Activated CD4-positive, CD25-positive, alpha-beta regulatory T cell treated with anti-CD3 and anti-CD28 coated beads, Interleukin-2, amount 50 U/mL, for 16 hours (primary cell): Measurements from ENCODE around the gene C17orf113.

ENCODE experiments used
- DNase-seq: peaks from one replicate; pipeline ENCODE4 v3.0.0-alpha.2; 2020; ENCODE audit warnings: low read depth, low spot score

Gene C17orf113

DNA sequence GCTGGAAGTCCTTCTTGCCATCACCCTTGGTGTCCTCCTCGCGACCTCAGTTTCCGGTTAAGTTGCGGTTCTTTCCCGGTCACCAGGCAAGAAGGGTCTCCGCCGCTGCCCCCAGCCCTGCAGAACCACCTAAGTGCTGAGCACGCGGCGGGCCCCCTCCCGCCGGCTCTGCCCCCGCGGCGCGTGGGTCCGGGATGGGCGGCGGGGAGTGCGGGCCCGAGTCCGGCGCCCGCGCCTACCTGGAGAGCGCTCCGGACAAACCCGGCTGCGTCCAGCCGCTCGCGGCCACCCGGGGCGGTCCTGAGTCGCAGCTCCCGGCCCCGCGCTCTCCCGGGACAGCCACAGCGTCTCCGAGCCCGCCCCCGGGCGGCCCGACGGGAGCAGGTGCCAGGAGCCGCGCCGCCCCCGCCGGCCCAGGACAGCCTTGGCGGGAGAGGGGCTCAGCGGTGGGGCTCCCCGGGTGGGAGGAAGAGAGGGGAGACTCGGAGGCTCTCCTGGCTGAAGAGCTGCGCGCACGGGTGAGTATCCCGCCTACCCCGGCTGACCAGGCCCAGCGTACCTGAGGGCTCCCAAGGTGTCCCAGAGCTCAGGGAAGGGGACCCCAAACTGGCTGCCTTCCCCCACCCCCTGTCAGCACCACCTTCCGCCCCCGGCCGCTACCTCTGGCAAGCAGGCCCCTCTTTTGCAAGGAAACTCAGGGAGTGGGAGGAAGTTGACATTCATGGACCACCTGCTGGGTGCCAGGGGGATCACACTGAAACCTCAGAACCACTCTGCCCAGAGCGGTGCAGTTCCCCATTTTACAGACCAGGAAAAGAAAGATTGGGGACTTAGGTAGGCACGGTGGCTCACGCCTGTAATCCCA, 22.2 kb upstream of the C17orf113 start:
- no peak for DNase-seq

DNA sequence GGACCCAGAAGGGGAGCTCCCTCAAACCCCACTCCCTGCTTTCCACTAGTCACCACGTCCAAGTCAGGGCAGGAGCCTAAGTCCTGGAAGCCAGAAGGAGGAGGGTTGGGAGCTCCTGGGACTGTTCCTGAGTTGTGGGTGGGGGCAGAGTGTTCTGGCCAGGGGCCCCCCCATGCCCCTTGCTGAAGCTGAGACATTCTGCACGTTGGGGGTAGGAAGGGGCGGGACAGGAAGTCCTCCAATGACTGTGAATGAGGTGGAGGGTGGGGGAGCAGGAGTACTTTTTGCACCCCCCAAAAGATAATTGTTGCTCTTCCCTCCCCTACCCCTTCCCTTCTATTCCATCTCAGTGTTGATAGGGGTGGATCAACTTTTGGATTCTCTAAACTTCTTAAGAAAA, 21.4 kb upstream of the C17orf113 start:
- DNase-seq, result no peak

- DNase-seq, result no peak
Measured at GRCh38 chr17:42068979-42069378, 18.6 kb upstream of the C17orf113 start.

DNA sequence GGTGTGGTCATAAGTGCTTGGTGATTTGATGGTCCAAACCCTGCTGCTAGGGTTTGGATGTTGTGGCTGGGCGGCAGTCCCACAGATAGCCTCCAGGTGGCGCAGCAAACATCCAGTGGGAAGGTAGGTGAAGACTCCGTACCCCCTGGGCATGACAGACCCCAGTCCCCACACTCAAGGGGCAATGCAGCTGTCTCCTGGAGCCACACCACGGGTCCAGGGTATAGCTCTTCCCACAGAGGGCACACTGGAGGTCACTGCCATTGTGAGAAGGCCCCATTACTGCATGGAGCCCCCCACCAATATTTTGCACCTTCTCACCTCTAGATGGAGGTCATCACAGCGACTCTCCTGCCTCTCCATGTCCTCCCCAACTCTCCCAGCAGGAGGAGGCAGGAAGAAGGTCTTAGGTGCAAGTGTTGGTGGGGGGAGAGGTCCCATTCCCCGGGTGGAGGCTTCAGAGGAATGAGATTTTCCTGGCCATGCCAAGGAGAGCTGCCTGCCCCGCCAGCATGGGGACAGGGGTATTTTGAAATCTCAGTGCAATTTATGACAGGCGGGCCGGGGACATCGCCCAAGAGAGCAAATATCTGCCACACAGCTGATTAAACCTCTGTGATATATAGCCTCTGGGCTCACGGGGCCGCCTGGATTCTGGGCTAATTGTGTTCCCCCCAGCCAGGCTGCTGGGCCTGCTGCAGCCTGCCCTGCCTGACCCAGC, 17.1 kb upstream of the C17orf113 start:
- DNase-seq, result peak; percentile 36

DNA sequence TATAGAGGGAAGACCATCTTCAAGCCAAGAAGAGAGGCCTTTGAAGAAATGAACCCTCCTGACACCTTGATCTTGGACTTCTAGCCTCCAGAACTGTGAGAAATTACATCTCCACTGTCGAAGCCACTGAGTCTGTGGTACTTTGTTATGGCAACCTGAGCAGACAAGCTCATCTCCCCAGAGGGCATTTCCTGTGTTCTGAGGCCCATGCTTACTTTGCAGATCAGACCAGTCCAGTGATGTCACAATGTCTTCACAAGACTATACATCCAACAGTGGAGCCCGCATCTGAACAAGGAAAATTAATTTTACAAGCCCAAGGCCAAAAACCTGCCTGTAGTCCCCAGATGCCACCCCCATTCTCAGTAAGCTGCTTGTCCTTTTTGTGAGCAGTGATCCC, 14.8 kb upstream of the C17orf113 start:
- DNase-seq, result no peak

GRCh38 chr17:42062681-42063080, 12.3 kb upstream of the C17orf113 start:
- no peak for DNase-seq

DNA sequence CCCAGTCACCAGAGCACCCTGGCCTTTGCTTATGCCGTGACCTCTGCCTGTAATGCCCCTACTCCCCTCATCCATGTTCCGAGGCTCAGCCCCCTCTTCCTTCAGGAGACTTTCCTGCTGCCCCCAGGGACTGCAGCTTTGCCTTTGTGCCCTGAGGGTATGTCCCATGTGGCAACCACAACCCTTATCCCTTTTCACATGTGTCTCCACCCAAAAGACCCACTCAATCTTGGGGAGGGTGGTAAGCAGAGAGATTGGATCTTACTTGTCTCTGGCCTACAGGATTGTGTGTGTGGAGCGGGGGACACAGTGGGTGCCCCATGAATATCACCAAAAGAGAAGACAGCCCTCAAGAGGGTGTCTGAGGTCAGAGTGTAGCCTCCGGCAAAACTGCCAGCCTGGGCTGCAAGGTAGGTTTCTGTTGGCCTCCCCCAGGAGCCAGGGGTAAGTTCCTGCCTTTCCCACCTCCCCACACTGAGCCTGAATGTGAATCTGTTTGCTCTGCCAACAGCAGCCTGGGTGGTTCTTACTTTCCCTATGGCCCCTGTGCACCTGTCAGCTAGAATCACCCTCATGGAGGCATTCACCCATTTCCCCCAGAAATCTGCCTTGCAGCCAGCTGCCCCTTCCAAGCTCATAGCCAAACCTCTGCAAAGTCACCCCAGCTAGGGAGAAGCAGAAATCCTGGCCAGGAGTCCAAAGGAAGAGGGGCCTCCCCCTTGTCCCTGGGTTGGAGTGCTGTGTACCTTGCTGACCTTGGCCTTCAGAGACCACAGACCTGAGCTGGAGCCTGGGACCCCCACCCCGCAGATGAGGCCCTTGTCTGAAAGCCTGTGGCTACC, 11.5 kb upstream of the C17orf113 start:
- no peak for DNase-seq

DNA sequence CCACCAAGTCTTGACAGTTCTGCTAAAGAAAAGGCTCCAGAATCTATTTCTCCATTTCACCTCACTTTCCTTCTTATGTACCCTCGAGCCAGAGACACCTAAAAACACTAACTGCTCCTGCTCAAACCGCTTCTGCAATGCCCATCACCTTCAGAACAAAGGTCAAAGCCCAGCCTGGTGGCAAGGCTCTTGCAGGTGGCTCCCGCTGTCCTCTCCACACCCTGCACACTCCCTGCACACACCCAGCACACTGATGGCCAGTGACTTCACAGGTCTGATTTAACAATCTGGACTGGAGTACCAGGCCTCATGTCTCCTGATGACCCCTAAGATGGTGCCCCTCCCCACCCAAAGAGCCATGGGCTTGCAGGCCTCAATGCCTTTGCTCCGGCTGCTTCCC, 9.8 kb upstream of the C17orf113 start:
- no peak for DNase-seq

GRCh38 chr17:42059815-42060214, 9.4 kb upstream of the C17orf113 start:
- no peak for DNase-seq

DNA sequence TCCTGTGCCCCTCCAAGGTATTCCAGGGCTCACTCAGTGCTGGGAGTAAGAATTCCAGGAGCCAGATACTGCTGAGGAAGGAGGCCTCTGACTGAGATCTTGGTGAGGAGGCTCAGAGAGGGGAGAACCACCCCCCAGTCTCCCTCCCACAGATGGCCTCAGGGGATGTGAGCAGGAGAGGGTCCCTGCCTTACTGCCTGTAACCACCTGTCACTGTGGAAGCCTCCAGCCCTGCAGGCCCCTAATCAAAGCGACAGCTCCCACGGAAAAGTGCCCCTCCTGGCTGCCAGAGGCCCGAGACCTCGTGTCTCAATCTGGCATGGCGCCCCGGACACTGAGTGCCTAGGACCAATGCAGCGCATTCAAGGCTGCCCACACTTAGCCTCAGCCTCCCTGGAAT, 7.7 kb upstream of the C17orf113 start:
- DNase-seq, result no peak

DNA sequence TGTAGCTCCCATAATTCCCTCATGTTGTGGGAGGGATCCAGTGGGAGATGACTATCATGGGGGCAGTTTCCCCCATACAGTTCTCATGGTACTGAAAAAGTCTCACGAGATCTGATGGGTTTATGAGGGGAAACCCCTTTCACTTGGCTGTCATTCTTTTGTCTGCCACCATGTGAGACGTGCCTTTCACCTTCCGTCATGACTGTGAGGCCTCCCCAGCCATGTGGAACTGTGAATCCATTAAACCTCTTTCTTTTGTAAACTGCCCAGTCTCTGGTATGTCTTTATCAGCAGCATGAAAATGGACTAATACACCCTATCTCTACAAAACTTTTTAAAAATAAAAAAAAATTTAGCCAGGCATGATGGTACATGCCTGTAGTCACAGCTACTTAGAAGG, 6.2 kb upstream of the C17orf113 start:
- DNase-seq, result no peak

DNA sequence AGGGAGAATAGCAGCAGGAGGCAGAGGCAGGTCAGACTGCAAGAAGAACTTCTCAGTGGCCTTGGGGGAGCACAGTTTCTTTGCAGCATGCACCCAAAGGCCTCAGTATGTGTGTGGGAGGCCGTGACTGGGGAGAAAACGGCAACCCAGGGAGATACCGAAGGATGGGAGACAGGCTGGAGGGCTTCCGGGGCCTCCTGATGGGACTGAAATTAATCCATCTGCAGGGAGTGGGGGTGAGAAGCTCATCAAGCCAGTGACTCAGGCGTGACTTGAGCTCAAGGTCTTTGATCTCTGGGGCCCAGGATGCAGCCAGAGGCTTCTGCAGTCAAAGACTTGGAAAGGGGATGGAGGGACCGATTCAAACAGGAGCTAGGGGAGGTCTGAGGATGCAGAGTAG, 5.1 kb upstream of the C17orf113 start:
- no peak for DNase-seq

DNA sequence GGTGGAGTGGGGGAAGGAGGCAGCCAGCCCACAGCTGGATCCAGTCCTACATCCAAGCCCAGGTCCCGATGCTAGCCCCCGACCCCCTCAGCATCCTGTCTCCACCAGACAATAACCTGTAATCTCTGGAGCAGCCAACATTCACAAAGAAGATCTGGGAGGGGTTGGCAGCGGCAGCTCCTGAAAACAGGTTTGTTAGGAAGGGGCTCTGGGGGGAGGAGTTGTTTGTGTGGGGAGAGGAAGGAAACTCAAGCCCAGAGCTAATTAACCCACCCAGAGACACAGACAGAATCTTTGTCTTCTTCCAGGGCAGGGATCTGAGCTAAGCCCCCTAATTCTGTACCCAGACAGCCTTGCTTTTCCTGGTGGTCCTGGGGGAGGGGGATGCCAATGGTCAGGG, 4.6 kb upstream of the C17orf113 start:
- no peak for DNase-seq

DNA sequence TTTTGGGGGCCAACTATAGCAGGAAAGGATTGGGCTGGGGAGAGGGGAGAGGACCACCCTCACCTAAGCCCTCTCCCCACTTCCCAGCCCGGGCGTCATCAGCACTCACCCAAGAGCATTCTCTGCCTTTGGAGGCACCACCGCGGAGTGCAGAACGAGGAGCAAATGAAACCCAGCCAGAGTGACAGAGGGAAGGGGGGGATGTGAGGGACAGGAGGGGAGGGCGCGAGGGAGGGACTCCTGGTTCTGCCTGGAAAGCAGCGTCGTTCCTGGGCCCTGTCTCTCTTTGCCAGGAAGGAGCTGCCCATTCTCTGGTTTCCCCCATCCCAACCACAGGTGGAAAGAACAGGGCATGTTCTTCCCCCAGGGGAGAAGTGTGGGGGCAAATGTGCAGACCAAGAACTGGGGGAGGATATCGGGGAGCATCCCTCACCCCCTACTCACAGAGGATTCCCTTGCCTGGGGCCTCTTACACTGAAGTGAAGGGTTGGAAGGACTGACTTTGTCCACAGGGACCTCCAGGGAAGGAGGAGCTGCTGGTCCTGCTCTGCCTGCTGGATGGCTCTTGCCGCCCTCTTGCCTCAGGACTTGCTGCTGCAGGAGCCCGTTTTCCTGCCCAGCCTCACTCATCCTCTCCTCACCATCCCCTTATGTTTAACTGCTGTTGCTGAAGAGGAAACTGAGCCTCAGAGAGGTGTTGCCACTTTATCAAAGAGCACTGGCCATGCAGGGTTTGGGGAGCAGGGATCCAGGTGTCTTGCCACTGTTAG, 3.5 kb upstream of the C17orf113 start:
- DNase-seq, result no peak

DNA sequence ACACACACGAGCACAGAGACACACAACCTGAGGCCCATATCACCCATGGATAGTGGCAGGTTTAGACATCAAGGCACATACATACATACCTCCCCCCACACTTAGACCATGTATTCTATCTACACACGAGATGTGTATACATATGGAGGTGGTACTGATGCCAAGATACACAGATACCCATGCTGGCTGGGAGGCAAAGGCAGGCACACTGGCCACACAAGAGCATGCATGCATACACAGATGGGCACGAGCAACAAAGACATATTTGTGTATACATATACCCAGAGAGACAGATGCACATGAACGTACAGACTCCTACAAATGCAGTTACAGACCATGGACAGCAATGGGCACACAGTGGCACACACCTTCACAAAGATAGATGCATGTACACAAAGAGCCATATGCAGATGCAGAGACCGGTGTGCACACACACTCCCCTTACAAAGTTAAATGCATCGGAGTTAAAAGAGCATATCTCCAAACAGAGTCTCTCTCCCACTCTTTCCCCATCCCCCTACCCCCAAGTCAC, 2.0 kb upstream of the C17orf113 start:
- DNase-seq, result no peak

- no peak for DNase-seq
Measured at GRCh38 chr17:42051645-42052044, 1.2 kb upstream of the C17orf113 start.

- DNase-seq, result no peak
Measured at GRCh38 chr17:42051013-42051400, 606 bp upstream of the C17orf113 start.

DNA sequence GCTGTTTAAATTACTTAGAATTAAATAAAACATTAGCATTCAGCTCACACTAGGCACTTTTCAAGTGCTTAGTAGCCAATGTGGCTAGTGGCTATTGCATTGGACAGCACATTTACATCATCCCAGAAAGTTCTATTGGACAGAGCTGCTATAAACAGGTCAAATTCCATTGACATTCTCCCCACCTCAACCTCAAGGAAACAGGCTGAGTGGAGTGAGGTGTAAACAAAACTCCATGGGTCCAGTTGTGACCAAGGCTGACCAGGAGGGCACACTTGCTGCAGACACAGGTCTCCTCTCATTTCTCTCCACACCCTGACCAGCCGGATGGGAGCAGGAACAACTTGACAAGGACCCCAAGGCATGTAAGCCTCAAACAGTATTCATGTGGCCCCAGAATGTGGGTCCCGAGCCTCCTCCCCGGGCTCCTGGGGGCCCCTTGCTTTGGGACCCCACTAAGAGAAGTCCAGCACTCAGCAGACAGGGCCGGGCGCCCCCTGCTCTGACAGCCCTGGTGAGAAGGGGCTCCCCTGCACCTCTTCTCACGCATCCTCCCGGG, 488 bp downstream of the C17orf113 start:
- DNase-seq, result no peak

DNA sequence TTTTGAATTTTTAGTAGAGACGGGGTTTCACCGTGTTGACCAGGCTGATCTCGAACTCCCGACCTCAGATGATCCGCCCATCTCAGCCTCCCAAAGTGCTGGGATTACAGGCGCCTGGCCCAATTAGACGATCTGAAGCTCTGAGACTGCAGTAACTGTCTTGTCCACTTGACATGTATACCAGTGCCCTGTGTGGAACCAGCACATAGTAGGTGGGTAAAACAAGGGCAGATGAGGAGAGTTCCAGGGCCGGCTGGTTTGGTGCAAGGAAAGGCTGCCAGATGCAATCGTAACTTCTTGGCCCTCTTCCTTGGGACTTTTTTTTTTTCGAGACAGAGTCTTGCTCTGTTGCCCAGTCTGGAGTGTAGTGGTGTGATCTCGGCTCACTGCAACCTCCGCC, 3.1 kb downstream of the C17orf113 start:
- no peak for DNase-seq

DNA sequence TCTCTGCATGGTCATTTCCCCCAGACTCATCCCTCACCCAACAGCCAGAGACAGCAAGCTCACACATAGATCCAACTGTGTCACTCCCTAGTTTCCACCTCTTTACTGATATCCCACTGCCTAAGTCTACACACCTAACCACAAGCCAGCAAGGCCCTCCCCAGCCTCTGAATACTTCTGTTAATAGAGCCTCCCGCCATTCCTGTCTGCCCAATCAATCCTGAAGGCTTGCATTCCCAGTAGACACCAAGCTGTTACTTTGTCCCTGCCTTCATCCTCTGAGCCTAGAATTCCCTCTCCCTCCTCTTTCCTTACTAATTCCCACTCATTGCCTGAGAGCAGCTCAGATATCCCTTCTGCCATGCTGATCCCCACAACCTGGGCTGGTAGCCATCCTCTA, 4.7 kb downstream of the C17orf113 start:
- DNase-seq, result no peak
